ENCODE data around the gene CDC25A. TPM values are rescaled to one million over a fixed set of nuclear protein-coding genes. Genes with fewer than 3 reads are reported as not detected.

The CDC25A gene
- total and polyA plus RNA-seq, 9 of the 15 experiments (the other 6 are each of a cell fraction or from before 2014, with no cell fraction given), result 3.4 to 61.3 (median 51.8) TPM

- TF ChIP-seq BCLAF1 (IDR thresholded peaks at IDR 0.05; ENCODE audit: borderline replicate concordance in 1 of 2, control insufficient read depth in 1 of 2, low read depth in 2 of 2, low read length in 1 of 2) (no peak), XRCC5 (IDR thresholded peaks at IDR 0.05; ENCODE audit: low read depth, low read length) (no peak), ETS1 (conservative IDR thresholded peaks at IDR 0.05; ENCODE audit: control insufficient read depth, low read depth, low read length) (no peak), RBM34 (IDR thresholded peaks at IDR 0.05; ENCODE audit: borderline replicate concordance, insufficient read depth, low read length) (no peak), L3MBTL2 (IDR thresholded peaks at IDR 0.05) (no peak), ZNF263 (CRISPR knock-in tag; IDR thresholded peaks at IDR 0.05; ENCODE audit: borderline replicate concordance) (peak; percentile 0; the same call in 1 of the 2 replicates)
These were observed 46.5 kb downstream of the CDC25A start (continued) for GRCh38 chr3:48141604-48142137.
